Medulla oblongata (tissue), 1 donor: Measurements from ENCODE around the gene CIITA.

Source experiments
- DNase-seq: peaks from one replicate; pipeline ENCODE4 v3.0.0-alpha.2; 2015; ENCODE audit errors: extremely low spot score

The CIITA gene

DNA sequence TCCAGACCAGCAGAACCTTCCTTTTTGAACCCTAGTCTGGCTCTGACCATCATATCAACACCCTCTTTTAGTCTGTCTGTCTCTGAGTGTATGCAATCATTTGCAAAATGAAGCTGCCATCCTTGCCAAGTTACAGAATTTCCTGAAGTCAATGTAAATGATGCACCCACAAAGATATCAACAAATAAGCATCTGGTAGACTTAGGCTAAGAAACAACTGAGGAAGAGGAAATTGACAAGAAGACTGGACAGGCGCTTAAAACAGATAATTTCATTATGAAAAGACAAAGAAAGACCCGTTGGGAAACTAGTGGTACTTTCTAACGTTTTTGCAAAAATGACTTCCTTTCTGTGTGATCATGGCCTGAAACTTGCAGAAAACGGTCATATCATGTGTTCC is 24.7 kb upstream of the CIITA start:
- DNase-seq = no peak

- no peak for DNase-seq
These were observed 24.1 kb upstream of the CIITA start for GRCh38 chr16:10852948-10853347.

- no peak for DNase-seq
These were observed 21.0 kb upstream of the CIITA start for GRCh38 chr16:10856042-10856441.

DNA sequence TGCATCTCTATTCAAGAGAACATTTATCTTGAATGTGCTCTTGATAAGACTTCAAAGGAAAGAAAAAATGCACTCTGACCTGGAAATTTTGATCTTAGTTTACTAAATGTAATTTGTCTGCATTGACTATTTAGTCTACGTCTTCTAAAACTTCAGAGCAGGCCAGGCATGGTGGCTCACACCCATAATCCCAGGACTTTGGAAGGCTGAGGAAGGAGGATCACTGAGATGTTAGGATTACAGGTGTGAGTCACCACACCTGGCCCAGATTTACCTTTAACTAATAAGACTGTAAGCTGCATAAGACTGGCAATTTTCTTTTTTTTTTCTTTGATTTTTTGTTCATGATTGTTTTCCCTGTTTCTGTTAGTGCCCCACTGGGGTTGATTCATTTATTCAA is 18.8 kb upstream of the CIITA start:
- DNase-seq = no peak

DNA sequence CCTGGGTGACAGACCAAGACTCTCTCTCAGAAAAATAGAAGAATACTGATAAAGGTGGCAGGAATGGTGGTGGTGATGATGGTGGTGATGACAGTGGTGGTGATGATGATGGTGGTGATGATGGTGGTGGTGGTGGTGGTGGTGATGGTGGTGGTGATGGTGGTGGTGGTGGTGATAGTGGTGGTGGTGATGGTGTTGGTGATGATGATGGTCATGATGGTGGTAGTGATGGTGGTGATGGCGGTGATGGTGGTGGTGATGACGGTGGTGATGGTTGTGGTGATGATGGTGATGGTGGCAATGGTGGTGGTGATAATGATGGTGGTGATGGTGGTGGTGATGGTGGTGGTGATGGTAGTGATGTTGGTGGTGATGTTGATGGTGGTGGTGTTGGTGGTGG is 18.0 kb upstream of the CIITA start:
- no peak for DNase-seq

DNA sequence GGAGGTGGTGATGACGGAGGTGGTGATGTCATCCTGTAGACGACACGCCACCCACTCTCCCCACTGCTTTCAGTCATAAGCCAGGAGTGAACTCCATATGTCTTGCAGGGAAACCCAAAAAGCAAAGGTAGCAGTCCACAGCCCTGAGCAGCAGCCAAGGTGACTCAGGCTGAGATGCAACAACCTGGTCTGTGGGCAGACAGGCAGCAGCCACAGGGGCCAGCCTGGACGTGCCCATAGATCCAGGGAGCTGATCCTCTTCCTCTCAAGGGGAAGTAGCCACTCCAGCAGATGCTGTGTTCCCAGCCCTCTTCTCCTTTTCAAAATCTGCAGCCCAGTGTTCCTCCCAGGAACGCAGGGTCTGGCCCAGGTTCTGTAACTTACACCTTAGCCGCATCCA is 17.3 kb upstream of the CIITA start:
- no peak for DNase-seq

DNA sequence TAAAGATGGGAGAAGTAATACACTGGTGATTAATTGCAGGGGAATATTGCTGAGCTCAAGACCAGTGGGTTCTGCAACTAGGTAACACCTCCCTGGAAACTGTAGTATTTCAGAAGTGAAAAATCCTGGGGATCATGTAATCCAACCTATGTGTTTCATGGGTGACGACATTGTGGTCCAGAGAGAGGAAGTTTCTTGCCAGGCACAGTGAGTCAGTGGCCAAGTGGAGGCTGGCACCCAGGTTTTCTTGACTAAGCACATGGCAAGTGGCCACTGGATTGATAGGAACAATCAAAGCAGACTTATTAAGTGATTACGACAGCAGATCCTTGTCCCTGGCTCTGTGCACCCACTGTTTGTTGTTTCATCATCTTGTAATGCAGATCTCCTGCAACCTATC is 14.6 kb upstream of the CIITA start:
- peak; percentile 76 for DNase-seq

DNA sequence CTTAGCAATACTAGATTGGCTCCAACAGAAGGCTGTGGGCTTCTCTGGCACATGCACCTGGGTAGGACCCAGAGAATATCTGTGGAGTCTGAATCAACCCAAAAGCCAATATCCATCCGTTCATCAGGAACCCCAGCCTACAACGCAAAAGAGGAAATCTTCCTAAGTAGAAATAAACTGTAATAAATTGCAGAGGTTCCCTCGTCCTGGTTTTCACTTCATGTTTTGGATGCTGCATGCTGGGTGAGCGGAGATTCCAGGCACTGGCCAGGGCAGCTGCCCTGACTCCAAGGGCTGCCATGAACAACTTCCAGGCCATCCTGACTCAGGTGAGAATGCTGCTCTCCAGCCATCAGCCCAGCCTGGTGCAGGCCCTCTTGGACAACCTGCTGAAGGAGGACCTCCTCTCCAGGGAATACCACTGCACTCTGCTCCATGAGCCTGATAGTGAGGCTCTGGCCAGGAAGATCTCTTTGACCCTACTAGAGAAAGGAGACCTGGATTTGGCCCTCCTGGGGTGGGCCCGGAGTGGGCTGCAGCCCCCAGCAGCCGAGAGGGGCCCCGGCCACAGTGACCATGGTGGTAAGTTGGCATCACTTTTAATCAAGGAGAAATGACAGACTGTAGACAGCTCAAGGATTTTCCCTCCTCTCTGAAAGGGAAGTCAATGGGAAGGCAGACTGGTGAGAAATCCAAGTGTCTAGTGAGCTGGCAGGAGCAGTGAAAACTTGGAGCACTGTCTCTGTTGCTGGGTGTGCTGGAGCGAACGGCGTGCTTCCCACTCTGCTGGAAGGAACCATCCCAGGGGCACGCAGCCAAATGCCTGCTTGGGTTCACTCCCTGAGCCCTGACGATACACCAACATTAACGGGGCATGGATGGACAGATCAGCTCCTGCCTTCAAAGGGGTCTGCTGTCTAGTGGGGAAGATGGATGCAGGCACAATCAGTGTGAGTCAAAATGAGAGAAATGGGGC is 10.7 kb upstream of the CIITA start:
- peak; percentile 57 for DNase-seq

GRCh38 chr16:10867199-10867598 is 9.8 kb upstream of the CIITA start:
- no peak for DNase-seq

DNA sequence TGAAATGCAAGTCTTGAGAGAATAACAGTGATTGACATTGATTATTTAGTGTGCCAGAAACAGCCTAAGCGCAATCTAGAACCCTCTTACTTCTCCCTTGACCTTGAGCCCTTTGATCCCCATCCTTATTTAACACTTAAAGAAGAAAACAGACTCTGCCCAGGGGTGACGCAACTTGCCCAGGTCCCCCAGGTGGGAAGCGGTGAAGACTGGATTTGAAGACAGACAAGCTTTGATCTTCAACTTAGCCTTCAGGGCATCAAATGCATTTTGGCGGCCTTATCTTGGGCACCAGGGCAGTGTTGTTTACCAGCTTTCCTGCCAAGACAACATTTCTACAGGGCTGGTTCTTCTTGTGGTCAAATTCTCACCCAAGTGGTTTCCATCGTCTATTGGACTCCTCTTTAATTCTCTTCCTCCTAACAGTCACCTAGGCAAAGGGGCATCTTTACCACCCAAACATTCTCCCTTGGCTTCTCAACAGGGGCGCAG is 8.9 kb upstream of the CIITA start:
- no peak for DNase-seq

GRCh38 chr16:10868596-10869469 is 8.2 kb upstream of the CIITA start:
- peak; percentile 85 for DNase-seq

- no peak for DNase-seq
These were observed 6.7 kb upstream of the CIITA start for GRCh38 chr16:10870137-10870776.

DNA sequence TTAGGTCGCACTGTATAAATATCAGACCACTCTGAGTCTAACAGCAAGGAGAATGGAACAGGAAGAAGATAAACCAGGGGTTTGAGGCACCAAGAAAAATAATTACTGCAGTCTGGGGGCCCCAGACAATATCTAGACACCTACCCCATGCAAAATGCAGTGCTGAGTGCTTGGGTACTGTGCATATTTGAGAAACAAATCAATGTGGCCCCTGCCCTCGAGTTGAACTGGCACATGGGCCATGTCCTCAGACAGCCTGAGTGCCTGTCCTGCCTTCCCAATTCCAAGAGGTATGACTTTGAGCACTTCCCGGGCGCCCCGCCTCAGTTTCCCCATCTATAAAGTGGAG is 6.2 kb upstream of the CIITA start:
- DNase-seq = no peak

DNA sequence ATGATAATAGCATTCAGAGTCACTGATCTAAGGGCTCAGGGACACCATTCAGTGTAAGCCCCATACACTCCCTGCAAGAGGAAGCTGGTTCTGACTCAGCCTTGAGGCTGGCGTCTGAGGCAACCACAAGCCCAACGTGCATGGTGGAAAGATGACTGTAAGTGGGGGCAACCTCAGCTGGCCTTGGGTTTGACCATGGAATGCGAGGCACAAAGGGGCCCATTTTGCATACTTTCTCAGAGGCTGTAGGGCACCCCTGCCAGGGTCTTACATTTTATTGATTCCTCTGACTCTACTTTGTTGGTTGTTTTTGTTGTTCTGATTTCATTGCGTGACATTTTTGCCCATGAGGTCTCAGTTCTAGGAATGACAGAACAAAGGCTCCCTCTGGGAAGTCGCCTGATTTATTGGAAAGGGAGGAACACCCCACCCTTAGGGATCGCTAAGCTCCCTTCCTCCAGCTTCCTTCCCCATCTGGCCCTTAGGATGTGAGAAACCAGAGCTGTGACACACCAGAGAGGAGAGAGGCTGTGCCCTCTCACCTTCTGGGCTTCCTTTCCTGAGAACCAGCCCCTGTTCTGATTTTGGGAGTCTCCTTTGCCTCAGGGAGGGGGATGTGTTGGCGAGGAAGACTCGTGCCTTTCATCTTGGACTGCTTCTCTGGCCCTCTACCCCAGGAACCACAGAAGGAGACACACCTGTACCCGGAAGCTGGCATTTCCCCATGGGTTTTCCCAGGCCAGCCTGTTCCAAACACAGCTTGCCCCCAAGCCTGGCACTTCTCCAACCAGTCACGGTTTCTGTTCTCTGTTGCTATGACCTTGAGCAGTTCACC is 5.6 kb upstream of the CIITA start:
- peak; percentile 55 for DNase-seq

DNA sequence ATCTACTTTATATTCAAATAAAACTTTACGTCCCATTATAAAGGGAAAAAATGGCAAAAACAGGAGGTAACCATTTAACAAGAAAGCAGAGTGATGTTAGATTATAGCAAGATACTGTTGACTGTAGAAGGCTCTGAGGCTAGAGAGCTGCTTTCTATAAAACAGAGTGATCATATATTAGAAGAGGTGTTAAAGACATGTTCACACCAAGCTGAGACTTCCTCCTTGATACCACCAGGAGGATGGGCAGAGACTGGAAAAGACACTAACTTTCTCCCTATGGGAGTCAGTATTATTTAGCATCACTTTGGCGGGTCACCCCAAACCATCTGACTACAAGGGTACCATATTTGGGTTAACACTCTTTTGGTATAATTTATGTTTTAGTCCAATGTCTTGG is 687 bp upstream of the CIITA start:
- no peak for DNase-seq

DNA sequence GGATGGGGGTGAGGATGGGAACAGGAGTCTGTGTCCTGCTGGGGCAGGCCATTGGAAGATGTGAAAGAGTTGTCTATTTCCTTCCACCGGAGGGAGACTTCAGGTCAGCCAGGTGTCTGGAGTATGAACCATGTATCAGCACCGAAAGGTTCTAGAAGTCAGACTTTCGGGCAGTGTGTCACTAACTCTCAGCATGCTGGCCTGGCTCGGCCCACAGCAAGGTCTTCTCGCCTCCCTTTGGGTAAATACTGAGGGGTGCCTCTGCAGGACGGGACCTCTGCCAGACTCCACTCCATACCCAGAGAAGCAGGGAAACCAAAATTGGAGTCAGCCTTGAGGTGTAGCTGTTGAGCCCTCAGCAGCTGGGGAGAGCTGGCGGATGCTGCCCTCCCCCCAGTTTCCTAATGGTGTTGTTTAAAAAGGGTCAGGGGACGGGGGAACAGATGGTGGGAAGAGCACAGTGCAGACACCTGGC is 507 bp downstream of the CIITA start:
- no peak for DNase-seq

- no peak for DNase-seq
These were observed 1.3 kb downstream of the CIITA start for GRCh38 chr16:10878328-10878643.

DNA sequence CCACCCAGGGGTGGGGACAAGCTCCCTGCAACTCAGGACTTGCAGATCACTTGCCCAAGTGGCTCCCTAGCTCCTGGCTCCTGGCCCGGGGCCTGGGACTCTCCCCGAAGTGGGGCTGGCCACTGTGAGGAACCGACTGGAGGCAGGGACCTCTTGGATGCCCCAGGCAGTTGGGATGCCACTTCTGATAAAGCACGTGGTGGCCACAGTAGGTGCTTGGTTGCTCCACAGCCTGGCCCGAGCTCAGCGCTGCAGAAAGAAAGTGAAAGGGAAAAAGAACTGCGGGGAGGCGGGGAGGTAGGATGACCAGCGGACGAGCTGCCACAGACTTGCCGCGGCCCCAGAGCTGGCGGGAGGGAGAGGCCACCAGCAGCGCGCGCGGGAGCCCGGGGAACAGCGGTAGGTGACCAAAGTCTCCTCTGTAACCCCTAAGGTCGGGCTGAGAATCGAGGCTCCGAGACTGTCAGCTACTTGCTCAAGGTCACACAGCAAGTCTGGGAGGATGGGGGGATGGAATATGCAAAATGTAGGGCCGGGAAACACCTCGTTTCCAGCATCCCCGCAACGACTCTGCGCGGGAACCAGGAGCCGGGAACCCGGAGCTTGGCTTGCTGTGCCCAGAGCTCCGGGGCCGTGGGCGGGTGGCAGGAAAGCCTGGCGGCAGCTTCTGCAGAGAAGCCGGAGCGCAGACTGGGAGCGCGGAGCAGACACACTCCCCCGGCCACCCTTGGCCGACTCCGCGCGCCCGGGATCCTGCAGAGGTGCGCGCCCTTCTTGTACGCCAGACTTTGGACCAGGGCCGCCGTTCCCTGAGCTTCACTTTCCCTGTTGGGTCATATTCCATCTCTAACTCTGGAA is 1.9 kb downstream of the CIITA start:
- peak; percentile 36 for DNase-seq

- DNase-seq = no peak
These were observed 2.9 kb downstream of the CIITA start for GRCh38 chr16:10879681-10880589.
